Pancreas (tissue), 10 donors: ENCODE measurements around the gene ANKRD34A. TPM values are rescaled to one million over a fixed set of nuclear protein-coding genes. Genes with fewer than 3 reads are reported as not detected.

ENCODE experiments used
- ATAC-seq, 4 donors: fragments of 200-7000 bp; cut with Tn5 transposase; one replicate each; pipeline versions ENCODE4 v1.8.0 to v1.9.1; 2020; ENCODE audit warnings: mild to moderate bottlenecking in 4 of 4, moderate library complexity in 4 of 4
- DNase-seq, 6 donors: peaks; one replicate each; pipeline ENCODE4 v3.0.0-alpha.2; 2020
- FAIRE-seq: peaks from 2 replicates; lab custom pipeline; 2012; peaks lifted over from hg19 to GRCh38; lab: Jason Lieb, UNC
- H3K27ac ChIP-seq, 4 donors: fragments of 200-600 bp; sonication (generic); 1 replicate in 3 of 4; 2 replicates in 1 of 4; pipeline versions ENCODE4 v1.5.0 to v1.8.0; 2020
- H3K27me3 ChIP-seq, 4 donors: fragments of 200-600 bp; one replicate each; pipeline ENCODE4 v1.8.0; 2021
- H3K36me3 ChIP-seq, 3 donors: fragments of 200-600 bp; sonication (generic) in 1 of 3; one replicate each; pipeline versions ENCODE4 v1.5.0 to v1.8.0; 2020 to 2021
- H3K4me1 ChIP-seq, 3 donors: fragments of 200-600 bp; one replicate each; pipeline ENCODE4 v1.8.0; 2021
- H3K4me3 ChIP-seq, 4 donors: fragments of 200-600 bp; sonication (generic) in 2 of 4; one replicate each; pipeline versions ENCODE4 v1.5.0 to v1.8.0; 2020 to 2021
- H3K9me3 ChIP-seq, 4 donors: fragments of 200-600 bp; one replicate each; pipeline ENCODE4 v1.8.0; 2021
- CTCF ChIP-seq, 4 donors: fragments of 200-600 bp; sonication (generic) in 3 of 4; IDR thresholded peaks; one replicate each; pipeline versions ENCODE4 v1.5.0 to v1.8.0; 2021; ENCODE audit warnings: antibody characterized with exemption in 4 of 4
- WGBS, 2 donors: extraction: QIAGEN DNeasy Blood & Tissue Kit; methylation state at CpG; one replicate each; pipeline ENCODE4 v1.1.7; 2013; 5-methylcytosine and 5-hydroxymethylcytosine counted together
- intact Hi-C, 3 donors: fragments of 100-400 bp; cut with DNase I; formaldehyde crosslinking; loops; one replicate each; pipeline versions ENCODE4 v1.11.1 to v1.14.2; 2022
- polyA plus RNA-seq, 2 donors: library from polyadenylated mRNA; stranded (reverse); fragments of 200-250 nt; gene quantifications; one replicate each; pipeline ENCODE4 v1.2.3, GENCODE V29; 2013
- total RNA-seq, 6 donors: library from RNA; stranded (reverse); fragmentation: NEBNext Ultra II Directional in 4 of 6; extraction: Animal tissue kit (Norgen Biotek cat#: 25700) in 4 of 6; gene quantifications; one replicate each; pipeline versions ENCODE4 v1.2.1 to v1.2.4, GENCODE V29; 2021 to 2023
- donor health status: healthy with polysubstance abuse.
- donor health status: DM: no; HTN: no; CAD: no; lungs with moderate emphysema.
- donor health status: DM: no; HTN: no; CAD: no.
- donor health status: control.
- donor health status: control.
- donor health status: Bipolar disorder and iron deficiency.
- donor health status: DM: yes; HTN: yes; CAD: no.
- donor health status: DM: no; HTN: no; CAD: no.
- donor health status: DM: no; HTN: no; CAD: no.
- donor health status: DM: yes; HTN: yes; CAD: no.

ANKRD34A gene
- total and polyA plus RNA-seq, 8 donors, result 0.04 to 0.38 (median 0.23) TPM

GRCh38 chr1:145961109-145961424 lies 3.3 kb downstream of the ANKRD34A start:
- peaks cover 7 to 33% (median 24%) of the 10 kb centered on the region in 3 donors for H3K4me1 ChIP-seq

DNA sequence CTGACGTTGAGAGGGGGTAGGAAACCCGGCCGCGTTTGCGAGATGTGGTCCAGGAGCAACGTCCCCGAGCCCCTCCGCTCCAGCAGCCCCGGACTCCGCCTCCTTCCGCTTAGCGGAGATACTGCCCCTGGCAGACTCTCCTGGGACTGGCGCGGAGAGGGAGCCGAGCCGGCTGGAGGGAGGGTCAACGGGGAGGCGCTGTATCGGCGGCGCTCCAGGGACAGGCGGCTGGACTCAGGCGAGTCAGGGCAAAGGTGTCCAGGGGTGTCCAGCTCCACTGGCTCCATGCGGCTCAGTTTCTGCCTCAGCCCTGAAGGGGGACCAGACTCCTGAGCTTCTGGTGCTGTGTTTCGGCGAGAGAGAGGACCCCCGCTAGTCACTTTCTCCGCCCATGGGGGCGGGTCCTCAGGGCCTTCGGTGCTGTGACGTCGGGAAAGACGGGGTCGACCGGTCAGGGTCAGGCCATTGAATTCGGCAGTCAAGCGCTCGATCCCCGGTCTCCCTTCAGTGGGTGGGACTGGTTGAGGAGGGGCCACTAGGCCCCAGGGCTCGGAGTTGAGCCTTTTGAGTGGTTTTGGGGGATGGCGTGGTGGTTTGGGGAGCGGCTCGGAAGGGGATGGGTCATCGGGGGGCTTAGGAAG lies 3.8 kb downstream of the ANKRD34A start:
- Histone ChIP-seq H3K4me1 (peaks cover 7 to 32% (median 27%) of the 10 kb centered on the region in 3 donors), H3K9me3 (no peaks in the 10 kb centered on the region), H3K4me3 (peak overlapping the region; percentile 11 to 66 (median 37)), H3K27ac (peak overlapping the region in 1 of 4 donors; percentile 17), H3K27me3 (no peaks in the 10 kb centered on the region), H3K36me3 (no peaks in the 10 kb centered on the region)
- intact Hi-C loops, result no loop called here
- FAIRE-seq (no peak), ATAC-seq (peak; percentile 32 to 50 (median 46)), DNase-seq (peak; percentile 69 to 91 (median 78))
- WGBS, 2 donors, result 1% methylated on average over 37 to 44 of the region's 44 CpGs
- TF ChIP-seq CTCF (IDR thresholded peaks at IDR 0.05), result no peak

More at GRCh38 chr1:145961109-145961424, 3.3 kb downstream of the ANKRD34A start:
- Histone ChIP-seq H3K4me3 (peak overlapping the region; percentile 11 to 66 (median 37)), H3K36me3 (no peaks in the 10 kb centered on the region), H3K27me3 (no peaks in the 10 kb centered on the region), H3K27ac (peak overlapping the region in 1 of 4 donors; percentile 17), H3K9me3 (no peaks in the 10 kb centered on the region)
- peak in 1 of 6 donors; percentile 37 for DNase-seq
- no peak for TF ChIP-seq CTCF (IDR thresholded peaks at IDR 0.05)
- no peak for ATAC-seq
- no peak for FAIRE-seq
- intact Hi-C loops, result no loop called here
- WGBS, 2 donors, result 2 to 4% methylated on average over 12 to 22 of the region's 22 CpGs

DNA sequence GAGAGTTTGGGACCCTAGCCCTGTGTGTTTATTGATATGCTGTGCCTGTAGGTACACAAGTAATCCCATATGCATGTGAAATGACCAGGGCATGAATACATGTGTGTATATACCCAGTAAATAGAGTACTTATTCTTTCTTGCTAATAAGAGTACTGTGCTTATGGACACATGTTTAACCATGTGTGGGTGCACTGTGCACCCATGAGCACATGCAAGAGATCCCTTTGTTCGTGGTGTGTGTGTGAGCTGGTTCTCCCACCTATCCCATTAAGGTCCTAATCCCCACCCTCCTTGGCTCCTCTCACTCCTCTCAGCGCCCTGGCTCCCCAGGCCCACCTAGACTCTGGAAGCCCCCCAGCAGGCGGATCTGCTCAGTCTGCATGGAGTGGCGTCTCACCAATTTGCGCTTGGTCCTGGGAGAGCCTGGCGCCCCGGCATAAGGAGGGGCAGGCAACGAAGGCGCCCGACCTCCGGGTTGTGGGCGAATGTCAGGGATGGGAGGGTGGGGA lies 4.4 kb downstream of the ANKRD34A start:
- H3K4me1 ChIP-seq, result peaks cover 7 to 33% (median 28%) of the 10 kb centered on the region in 3 donors
- intact Hi-C loops, result no loop called here
- H3K36me3 ChIP-seq, result no peaks in the 10 kb centered on the region
- TF ChIP-seq CTCF (IDR thresholded peaks at IDR 0.05), result no peak
- DNase-seq (no peak), FAIRE-seq (no peak), ATAC-seq (no peak)
- H3K4me3 ChIP-seq, result peak overlapping the region; percentile 11 to 66 (median 37)
- no peaks in the 10 kb centered on the region for H3K27me3 ChIP-seq
- peak overlapping the region in 1 of 4 donors; percentile 17 for H3K27ac ChIP-seq
- WGBS, 2 donors, result 9 to 14% methylated on average over 12 of the region's 12 CpGs
- H3K9me3 ChIP-seq, result no peaks in the 10 kb centered on the region

- intact Hi-C loops, result no loop called here
- FAIRE-seq, result no peak
- TF ChIP-seq CTCF (IDR thresholded peaks at IDR 0.05), result no peak
- no peak for ATAC-seq
- no peak overlapping the region for H3K27ac ChIP-seq
- H3K36me3 ChIP-seq, result no peaks in the 10 kb centered on the region
- no peaks in the 10 kb centered on the region for H3K9me3 ChIP-seq
- H3K4me3 ChIP-seq, result no peak overlapping the region
- no peaks in the 10 kb centered on the region for H3K27me3 ChIP-seq
- DNase-seq, result no peak
- H3K4me1 ChIP-seq, result peaks cover 7 to 38% (median 33%) of the 10 kb centered on the region in 3 donors
These were observed 5.0 kb downstream of the ANKRD34A start for GRCh38 chr1:145959333-145959732.

- Histone ChIP-seq H3K4me1 (peaks cover 7 to 38% (median 34%) of the 10 kb centered on the region in 3 donors), H3K27ac (no peak overlapping the region)
These were observed 5.6 kb downstream of the ANKRD34A start for GRCh38 chr1:145958734-145959133.

More at GRCh38 chr1:145958734-145959133, 5.6 kb downstream of the ANKRD34A start:
- TF ChIP-seq CTCF (IDR thresholded peaks at IDR 0.05), result no peak
- ATAC-seq (no peak), FAIRE-seq (no peak), DNase-seq (no peak)
- Histone ChIP-seq H3K4me3 (no peak overlapping the region), H3K9me3 (no peaks in the 10 kb centered on the region), H3K36me3 (no peaks in the 10 kb centered on the region), H3K27me3 (no peaks in the 10 kb centered on the region)
- intact Hi-C loops, result no loop called here
